ENCODE results near the gene CCT8. TPM values are rescaled to one million over a fixed set of nuclear protein-coding genes. Genes with fewer than 3 reads are reported as not detected.
A peak's percentile ranks its signal among the peaks of the same experiment; 100 is the strongest.

The CCT8 gene
- total and polyA plus RNA-seq, 2 of the 4 experiments (the other 2 are of a cell fraction) = 172 to 192 TPM

GRCh38 chr21:29114765-29115500, 41.5 kb upstream of the CCT8 start:
- Histone ChIP-seq H3K9me3 (ENCODE audit: control insufficient read depth, insufficient read depth, low read length) (no peaks in the 10 kb centered on the region), H3K4me2 (ENCODE audit: low read depth, low read length) (no peak overlapping the region), H3K14ac (replicated peaks; ENCODE audit: low read depth, low read length) (peak overlapping the region; percentile 84), H4K91ac (ENCODE audit: insufficient read depth, low read depth, low read length) (peak overlapping the region; percentile 85), H3K56ac (ENCODE audit: extremely low read depth, insufficient read depth, low read length) (peak overlapping the region; percentile 60), H3K36me3 (ENCODE audit: control insufficient read depth, insufficient read depth, low read length) (no peaks in the 10 kb centered on the region), H2BK5ac (ENCODE audit: low read depth, low read length, poor library complexity, severe bottlenecking) (peak overlapping the region; percentile 83), H2AK5ac (ENCODE audit: low read depth, low read length) (peak overlapping the region; percentile 84; the same call in 1 of the 2 replicates), H2AK9ac (replicated peaks; ENCODE audit: low read depth, low read length, poor library complexity) (peak overlapping the region; percentile 80), H3K27ac (ENCODE audit: insufficient read depth, low read length) (peak overlapping the region; percentile 65), H2AFZ (replicated peaks; ENCODE audit: low read length, poor library complexity) (peak overlapping the region; percentile 54), H3K9me1 (ENCODE audit: insufficient read depth, low read length) (peaks cover 3% of the 10 kb centered on the region; the same call in 1 of the 2 replicates), H3K4me1 (ENCODE audit: control insufficient read depth, insufficient read depth, low read length) (peaks cover 4% of the 10 kb centered on the region; the same call in 1 of the 2 replicates), H2BK120ac (ENCODE audit: low read depth, low read length) (peak overlapping the region; percentile 82), H4K5ac (ENCODE audit: low read depth, low read length) (peak overlapping the region; percentile 38; the same call in 1 of the 2 replicates), H4K20me1 (ENCODE audit: insufficient read depth, low read length) (no peaks in the 10 kb centered on the region), H2BK15ac (ENCODE audit: low read depth, low read length) (peak overlapping the region; percentile 88), H3K18ac (ENCODE audit: low read depth, low read length) (peak overlapping the region; percentile 66; the same call in 1 of the 2 replicates), H2BK20ac (ENCODE audit: low read depth, low read length) (peak overlapping the region; percentile 74), H3K23ac (ENCODE audit: low read depth, low read length) (peak overlapping the region; percentile 8; the same call in 1 of the 2 replicates), H3K79me1 (ENCODE audit: low read depth in 1 of 2, low read length in 2 of 2) (0 out of 4 replicates have a peak, but pooled peaks cover 0 to 4% of the 10 kb centered on the region in 2 experiments), H4K8ac (ENCODE audit: low read depth in 2 of 2, low read length in 2 of 2) (peak overlapping the region; percentile 34 to 64), H3K27me3 (ENCODE audit: control insufficient read depth, insufficient read depth, low read length) (no peaks in the 10 kb centered on the region), H3K4me3 (ENCODE audit: insufficient read depth, low read depth, low read length) (no peak overlapping the region), H3K4ac (ENCODE audit: low read depth, low read length) (peak overlapping the region; percentile 82), H3K9ac (ENCODE audit: low read depth, low read length) (no peak overlapping the region)
- in situ Hi-C loops (cut with MboI; ENCODE audit: low sequenced_read_pairs) (no loop called here), dilution Hi-C loops (cut with HindIII; ENCODE audit: low sequenced_read_pairs, unreplicated experiment) (no loop called here), intact Hi-C loops (cut with micrococcal nuclease) (no loop called here)
- ChIA-PET POLR2A (ENCODE audit: unreplicated experiment) (interaction anchor here (1.5 kb wide), 1 partner anchor 9 kb away, joined by 6 read pairs; no protein-coding TSS in a partner anchor), CTCF (interaction anchor here (1.1 to 2.0 kb wide), 3 partner anchors 9 to 49 kb away, joined by 3 to 7 read pairs (median 5); no protein-coding TSS in a partner anchor)
- peak; percentile 47; the same call in 1 of the 2 replicates for TF ChIP-seq FOS (IDR thresholded peaks at IDR 0.05; ENCODE audit: low read depth, low read length)
- TF ChIP-seq NFE2L2 (IDR thresholded peaks at IDR 0.05; ENCODE audit: low read depth, low read length) = no peak
- peak; percentile 40; the same call in 1 of the 2 replicates for TF ChIP-seq CEBPB (IDR thresholded peaks at IDR 0.05; ENCODE audit: low read depth, low read length)
- TF ChIP-seq CTCF (conservative IDR thresholded peaks at IDR 0.05; ENCODE audit: low read depth, low read length) = no peak
- ATAC-seq (ENCODE audit: low read depth) (peak; percentile 91), DNase-seq (peak; percentile 92)
- WGBS, 2 experiments (ENCODE audit: extremely low coverage in 2 of 2, insufficient read length in 1 of 2) = no CpG with 5 or more reads among the region's 5 CpGs
- BruUV-seq (replicated peaks) = no TSS peak

All from IMR-90 (cell line).